Measurements from ENCODE around the gene UBE2O. TPM values are rescaled to one million over a fixed set of nuclear protein-coding genes. Genes with fewer than 3 reads are reported as not detected.

The UBE2O gene
- total RNA-seq, 1 experiment from 2014 or later, result 52.6 TPM

DNA sequence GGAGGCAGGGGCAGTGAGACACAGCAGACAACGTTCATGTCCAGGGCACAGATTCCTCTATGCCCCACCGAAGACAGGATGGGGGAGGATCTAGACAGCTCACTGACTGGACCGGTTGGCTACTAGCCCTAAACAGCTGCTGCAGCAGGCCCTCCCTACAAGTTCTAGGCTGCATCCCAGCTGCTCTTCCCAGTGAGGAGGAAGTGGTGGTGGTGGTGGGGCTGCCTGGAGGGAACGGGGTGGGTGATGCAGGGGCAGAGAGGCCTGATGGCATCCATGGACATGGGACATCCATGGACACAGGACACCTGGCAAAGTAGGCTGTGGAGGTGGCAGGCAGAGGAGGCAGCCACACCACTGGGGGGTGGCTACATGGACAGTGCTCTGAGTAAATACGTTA, 50.2 kb downstream of the UBE2O start:
- TF ChIP-seq, protein P1, sequence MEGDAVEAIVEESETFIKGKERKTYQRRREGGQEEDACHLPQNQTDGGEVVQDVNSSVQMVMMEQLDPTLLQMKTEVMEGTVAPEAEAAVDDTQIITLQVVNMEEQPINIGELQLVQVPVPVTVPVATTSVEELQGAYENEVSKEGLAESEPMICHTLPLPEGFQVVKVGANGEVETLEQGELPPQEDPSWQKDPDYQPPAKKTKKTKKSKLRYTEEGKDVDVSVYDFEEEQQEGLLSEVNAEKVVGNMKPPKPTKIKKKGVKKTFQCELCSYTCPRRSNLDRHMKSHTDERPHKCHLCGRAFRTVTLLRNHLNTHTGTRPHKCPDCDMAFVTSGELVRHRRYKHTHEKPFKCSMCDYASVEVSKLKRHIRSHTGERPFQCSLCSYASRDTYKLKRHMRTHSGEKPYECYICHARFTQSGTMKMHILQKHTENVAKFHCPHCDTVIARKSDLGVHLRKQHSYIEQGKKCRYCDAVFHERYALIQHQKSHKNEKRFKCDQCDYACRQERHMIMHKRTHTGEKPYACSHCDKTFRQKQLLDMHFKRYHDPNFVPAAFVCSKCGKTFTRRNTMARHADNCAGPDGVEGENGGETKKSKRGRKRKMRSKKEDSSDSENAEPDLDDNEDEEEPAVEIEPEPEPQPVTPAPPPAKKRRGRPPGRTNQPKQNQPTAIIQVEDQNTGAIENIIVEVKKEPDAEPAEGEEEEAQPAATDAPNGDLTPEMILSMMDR (conservative IDR thresholded peaks at IDR 0.05), result no peak
- H3K9me3 Mint-ChIP-seq, result no peaks in the 10 kb centered on the region
- no peak overlapping the region for H3K14ac ChIP-seq (ENCODE audit: insufficient read depth, low read length)
- H3K4me2 ChIP-seq (ENCODE audit: insufficient read depth, insufficient read length, low read length), result no peak overlapping the region
- no peak overlapping the region for H2BK15ac ChIP-seq (ENCODE audit: low read depth, low read length)
- H3K27me3 Mint-ChIP-seq (ENCODE audit: low read depth), result no peaks in the 10 kb centered on the region
- H3K4me1 ChIP-seq (ENCODE audit: insufficient read depth, low read length), result no peaks in the 10 kb centered on the region
- no peak overlapping the region for H2BK120ac ChIP-seq (ENCODE audit: low read depth, low read length, poor library complexity, severe bottlenecking)
- no peaks in the 10 kb centered on the region for H3K27me3 ChIP-seq (ENCODE audit: insufficient read depth, low read length)
- no peak overlapping the region for H3K9ac ChIP-seq (ENCODE audit: extremely low read depth, insufficient read length, low read length)
- H3K79me2 ChIP-seq (ENCODE audit: insufficient read depth, low read length), result peaks cover 2% of the 10 kb centered on the region; the same call in 1 of the 2 replicates
- H3K27ac ChIP-seq (ENCODE audit: insufficient read length, low read depth, low read length), result no peak overlapping the region
- H3K36me3 Mint-ChIP-seq (ENCODE audit: insufficient read depth in 1 of 3, low read depth in 3 of 3), result peaks cover 54 to 74% (median 68%) of the 10 kb centered on the region in 3 experiments; a peak in 6 of 7 replicates
- H4K20me1 ChIP-seq (ENCODE audit: control insufficient read depth, insufficient read depth, insufficient read length), result peaks cover 4% of the 10 kb centered on the region
- no peak overlapping the region for H3K56ac ChIP-seq (ENCODE audit: insufficient read length, low read depth, low read length)
- no peak for DNase-seq
- no peak overlapping the region for H2BK12ac ChIP-seq (ENCODE audit: insufficient read length, low read depth, low read length)
- H4K8ac ChIP-seq (replicated peaks; ENCODE audit: insufficient read length, low read depth, low read length), result no peak overlapping the region
- no peaks in the 10 kb centered on the region for H3K9me3 ChIP-seq (ENCODE audit: control insufficient read depth, low read depth, low read length)
- 0 out of 4 replicates have a peak, but pooled peaks cover 0 to under 1% of the 10 kb centered on the region in 2 experiments for H3K4me1 Mint-ChIP-seq
- no peak overlapping the region for H2BK20ac ChIP-seq (ENCODE audit: low read depth, low read length, poor library complexity, severe bottlenecking)
- H3K18ac ChIP-seq (ENCODE audit: insufficient read length, low read depth, low read length), result no peak overlapping the region
- no peaks in the 10 kb centered on the region for H3K23me2 ChIP-seq (ENCODE audit: insufficient read length, low read depth, low read length, poor library complexity, severe bottlenecking)
- H3K4ac ChIP-seq (ENCODE audit: low read depth, low read length), result no peak overlapping the region
- no peak overlapping the region for H2AK5ac ChIP-seq (ENCODE audit: insufficient read length, low read length)
- no peak overlapping the region for H2BK5ac ChIP-seq (ENCODE audit: insufficient read length, low read length)
- H3K4me3 Mint-ChIP-seq, result no peak overlapping the region
- no peak overlapping the region for H3K23ac ChIP-seq (ENCODE audit: insufficient read length, low read depth, low read length)
- H3K27ac Mint-ChIP-seq, result 0 out of 7 replicates have a peak overlapping the region, but pooled peaks of 1 of the 3 experiments have one; percentile 50
- H4K5ac ChIP-seq (ENCODE audit: insufficient read length, low read depth, low read length), result no peak overlapping the region
- H4K91ac ChIP-seq (ENCODE audit: insufficient read length, low read depth, low read length), result no peak overlapping the region
- H2AFZ ChIP-seq (ENCODE audit: low read length), result no peak overlapping the region
- no CpG with 5 or more reads among the region's 5 CpGs for WGBS (ENCODE audit: extremely low coverage, insufficient read length, low lambda C conversion rate)
- no peaks in the 10 kb centered on the region for H3K79me1 ChIP-seq (ENCODE audit: insufficient read depth, low read depth, low read length, poor library complexity, severe bottlenecking)
- H3T11ph ChIP-seq (ENCODE audit: low read length), result no peak overlapping the region
